HG03565 (cell line): ENCODE results near the gene LTBP4.
A peak's percentile ranks its signal among the peaks of the same experiment; 100 is the strongest.

Experiments used
- ATAC-seq: cut with Tn5 transposase; IDR thresholded peaks from one replicate; pipeline ENCODE4 v1.9.1; 2021; ENCODE audit warnings: mild to moderate bottlenecking, moderate library complexity; ENCODE audit not compliant: unreplicated experiment

LTBP4 gene

DNA sequence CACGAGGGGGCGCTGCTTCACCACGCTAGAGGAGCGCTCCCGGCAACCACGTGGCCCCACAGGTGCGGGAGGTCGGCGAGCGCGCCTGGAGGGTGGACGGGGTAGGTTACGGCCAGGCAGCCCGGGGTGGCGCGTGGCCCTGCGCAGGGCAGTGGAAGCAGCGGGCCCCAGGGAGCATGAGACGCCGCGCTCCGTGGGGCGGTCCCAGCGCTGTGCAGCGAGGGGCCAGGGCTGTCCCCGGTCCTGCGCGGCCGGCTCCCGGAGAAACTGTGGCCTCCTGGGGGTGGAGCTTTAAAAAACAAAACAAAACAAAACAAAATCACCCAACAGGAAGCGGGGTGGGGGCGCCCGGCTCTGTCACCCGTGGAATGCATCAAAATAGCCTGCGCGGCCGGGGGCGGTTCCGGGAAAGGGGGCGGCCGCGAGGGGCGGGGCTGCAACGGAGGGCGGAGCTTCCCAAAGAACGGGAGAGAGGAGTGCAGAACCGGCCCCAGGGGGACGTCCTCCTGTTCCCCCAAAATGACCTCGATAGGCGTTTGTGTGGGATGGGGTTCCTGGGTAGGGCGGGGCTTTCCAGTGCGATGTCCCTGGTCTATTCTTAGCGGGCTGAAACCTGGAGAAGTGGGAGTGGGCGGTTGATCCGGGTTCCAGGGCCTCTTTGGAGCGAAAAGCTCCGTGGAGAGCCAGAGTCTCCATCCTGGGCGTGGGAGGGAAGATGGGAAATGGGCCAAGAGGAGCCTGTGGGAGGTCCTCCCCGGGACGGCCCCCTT, 61.9 kb downstream of the LTBP4 start:
- ATAC-seq, result peak; percentile 82

DNA sequence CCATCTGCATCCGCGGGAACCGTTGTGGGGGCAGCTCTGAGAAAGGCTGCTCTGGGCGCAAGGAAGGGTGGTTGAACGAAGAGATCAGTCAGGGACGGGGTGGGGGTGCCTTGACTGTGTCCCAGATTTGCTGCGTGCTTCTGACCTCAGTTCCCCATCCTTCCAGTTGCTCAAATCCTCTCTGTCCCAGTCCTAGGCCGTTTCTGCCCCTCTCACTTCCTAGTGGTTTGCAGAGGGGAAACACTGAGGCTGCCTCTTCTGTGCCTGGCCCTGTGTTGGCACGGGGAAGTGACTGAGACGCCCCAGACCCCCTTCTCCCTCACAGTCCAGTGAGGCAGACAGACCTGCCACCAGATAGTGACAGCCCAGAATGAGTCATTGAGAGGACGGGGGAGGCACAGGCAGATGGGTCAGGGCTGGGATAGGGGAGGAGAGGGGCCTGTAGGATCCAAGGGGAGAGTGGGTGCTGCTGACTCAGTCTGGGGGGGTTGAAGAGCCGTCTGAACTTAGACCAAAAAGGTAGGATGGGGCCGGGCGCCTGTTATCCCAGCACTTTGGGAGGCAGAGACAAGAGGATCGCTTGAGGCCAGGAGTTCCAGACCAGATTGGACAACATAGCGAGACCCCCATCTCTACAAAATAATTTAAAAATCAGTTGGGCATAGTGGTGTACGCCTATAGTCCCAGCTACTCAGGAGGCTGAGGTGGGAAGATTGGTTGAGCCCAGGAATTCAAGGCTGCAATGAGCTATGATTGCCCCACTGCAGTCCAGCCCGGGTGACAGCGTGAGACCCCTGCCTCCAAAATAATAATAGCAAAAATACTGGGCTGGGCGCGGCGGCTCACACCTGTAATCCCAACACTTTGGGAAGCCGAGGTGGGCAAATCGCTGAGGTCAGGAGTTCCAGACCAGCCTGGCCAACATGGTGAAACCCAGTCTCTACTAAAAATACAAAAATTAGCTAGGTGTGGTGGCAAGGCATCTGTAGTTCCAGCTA, 62.8 kb downstream of the LTBP4 start:
- ATAC-seq, result no peak

DNA sequence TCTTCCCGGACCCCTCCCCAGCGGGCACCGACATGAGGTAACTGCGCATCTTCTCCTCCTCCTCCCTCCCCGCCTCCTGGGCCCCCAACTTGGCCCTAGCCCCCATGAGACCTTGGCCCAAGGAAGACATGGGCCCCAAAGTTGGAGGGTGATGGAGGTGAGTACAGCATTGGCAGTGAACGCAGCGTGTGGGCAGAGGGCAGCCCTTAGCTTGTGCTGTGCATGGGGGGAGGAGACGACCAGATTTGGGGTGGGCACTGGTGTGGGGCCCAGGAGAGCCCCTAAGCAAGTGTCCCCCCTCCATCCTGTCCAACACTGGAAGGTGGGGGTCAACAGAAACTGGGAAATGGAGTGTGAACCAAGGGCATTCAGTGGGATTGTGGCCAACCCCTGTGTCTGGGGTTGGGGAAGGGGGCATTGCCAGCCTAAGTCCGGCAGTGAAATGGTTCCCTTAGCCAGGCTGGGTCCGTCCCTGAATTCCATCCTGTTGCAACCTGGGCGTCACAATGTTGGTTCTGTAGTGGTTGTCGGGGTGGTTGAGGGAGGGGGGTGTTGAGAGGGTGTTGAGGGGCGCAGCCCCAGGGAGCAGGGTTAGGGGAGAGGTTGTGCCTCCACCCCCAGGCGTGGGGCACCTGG, 65.8 kb downstream of the LTBP4 start:
- no peak for ATAC-seq

DNA sequence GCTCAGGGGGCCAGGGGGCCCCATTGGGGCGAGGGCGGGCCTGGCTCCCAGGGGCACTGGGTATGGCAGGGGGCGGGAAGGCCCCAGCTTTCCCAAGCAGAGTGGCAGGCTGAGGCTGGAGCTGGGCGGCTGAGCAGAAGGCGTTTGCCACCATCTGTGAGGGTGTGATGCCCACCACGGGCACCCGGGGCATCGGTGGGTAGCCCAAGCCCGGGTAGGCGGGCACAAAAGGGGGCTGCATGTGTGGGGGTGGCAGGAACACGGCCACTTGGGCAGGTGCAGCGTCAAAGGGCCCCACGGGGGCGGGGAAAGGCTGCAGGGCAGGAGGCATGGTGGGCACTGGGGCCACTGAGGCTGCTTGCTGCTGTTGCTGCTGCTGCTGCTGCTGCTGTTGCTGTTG, 66.4 kb downstream of the LTBP4 start:
- ATAC-seq, result no peak

DNA sequence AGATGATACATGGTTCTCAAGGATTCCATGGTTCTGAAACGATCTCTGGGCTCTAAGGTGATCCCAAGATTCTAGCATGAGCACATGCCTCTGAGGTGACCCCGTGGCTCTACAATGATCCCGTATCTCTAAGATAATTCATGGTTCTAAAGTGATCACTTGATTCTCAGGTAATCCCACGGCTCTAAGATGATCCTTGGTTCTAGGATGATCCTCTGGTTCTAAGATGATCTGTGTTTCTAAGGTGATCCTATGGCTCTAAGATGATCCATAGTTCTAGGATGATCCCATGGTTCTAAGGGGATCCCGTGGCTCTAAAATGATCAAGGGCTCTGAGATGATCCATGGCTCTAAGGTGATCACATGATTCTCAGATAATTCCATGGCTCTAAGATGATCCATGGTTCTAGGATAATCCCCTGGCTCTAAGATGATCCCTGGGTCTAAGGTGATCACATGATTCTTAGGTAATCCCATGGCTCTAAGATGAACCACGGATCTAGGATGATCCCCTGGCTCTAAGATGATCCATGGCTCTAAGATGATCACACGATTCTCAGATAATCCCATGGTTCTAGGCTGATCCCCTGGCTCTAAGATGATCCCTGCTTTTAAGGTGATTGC, 67.9 kb downstream of the LTBP4 start:
- no peak for ATAC-seq

DNA sequence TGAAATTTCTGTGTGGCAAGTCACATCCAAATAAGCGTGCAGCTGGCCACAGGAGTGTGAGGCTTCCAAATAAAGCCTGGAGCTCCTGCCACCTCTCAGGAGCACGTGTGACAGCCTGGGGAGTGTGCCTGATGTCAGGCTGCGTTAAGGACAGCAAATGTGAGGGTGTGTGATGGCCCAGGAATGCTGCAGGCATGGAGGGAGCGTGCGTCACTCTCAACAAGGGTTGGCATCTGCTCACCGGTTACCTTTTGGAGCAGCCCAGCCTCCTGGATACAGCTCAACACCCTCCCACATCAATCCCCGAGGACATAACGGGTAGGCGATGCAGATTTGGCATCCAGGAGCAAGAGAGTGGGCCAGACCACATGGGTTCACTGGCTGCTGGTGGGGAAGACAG, 70.2 kb downstream of the LTBP4 start:
- ATAC-seq, result no peak

DNA sequence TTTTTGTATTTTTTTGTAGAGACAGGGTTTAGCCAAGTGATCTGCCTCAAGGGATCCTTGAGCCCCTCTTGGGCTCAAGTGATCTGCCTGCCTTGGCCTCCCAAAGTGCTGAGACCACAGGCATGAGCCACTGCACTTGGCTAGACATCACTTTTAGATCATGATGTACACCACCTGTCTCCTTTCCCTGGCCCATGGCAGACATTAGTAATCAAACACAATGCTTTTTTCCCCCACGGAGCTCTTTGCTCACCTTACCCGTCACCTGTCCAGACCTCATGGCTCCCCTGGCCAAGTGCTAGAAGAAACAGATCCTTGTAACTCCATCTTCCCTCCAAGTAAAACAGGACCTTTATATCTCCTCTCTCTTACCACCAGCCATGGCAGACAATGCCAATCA, 70.9 kb downstream of the LTBP4 start:
- no peak for ATAC-seq

DNA sequence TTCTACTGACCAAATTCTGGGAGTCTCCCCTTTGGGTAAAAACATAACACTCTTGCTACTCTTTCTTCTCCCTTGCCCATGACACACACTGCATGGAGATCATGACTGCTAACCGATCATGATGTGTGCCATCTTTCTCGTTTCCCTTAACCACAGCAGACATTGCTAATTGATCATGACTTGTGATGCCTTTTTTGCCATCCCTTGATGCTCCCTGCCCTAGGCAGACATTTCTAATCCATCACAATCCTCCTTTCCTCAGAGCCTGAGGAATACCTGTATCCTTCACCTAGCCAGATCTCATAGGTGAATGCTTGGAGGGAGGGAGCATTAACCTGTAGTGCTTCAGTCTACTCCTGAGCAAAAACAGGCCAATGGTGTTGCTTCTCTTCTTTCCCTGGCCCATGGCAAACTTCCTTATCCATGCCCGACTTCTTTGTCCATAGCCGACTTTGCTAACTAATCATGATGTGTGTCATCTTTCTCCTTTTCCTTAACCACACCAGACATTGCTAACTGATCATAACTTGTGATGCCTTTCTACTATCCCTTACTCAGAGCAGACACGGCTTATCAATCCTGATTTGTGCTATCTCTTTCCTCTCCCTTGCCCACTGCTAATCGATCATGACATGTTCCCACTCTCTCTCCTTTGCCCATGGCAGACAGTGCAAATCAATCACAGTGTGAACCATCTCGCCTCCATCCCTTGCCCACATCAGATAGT, 71.6 kb downstream of the LTBP4 start:
- ATAC-seq, result no peak

DNA sequence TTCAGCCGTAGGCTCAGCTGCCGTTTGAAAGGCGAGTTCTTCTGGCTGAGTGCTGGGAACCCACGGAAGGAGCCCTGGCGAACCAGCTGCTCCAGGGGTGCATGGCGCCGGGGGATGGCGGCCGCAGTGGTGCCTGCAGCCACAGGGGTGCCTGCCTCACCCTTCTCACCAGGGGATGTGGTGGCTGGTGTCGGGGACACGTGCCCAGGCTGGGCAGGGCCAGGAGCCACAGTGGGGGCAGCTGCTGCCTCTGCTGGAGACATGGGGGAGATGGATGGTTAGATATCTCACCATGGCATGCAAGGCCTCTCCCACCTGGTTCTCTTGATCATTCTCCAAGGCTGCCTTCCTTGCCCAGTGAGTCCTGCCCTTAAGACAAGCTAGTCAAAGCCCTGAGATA, 72.2 kb downstream of the LTBP4 start:
- no peak for ATAC-seq

DNA sequence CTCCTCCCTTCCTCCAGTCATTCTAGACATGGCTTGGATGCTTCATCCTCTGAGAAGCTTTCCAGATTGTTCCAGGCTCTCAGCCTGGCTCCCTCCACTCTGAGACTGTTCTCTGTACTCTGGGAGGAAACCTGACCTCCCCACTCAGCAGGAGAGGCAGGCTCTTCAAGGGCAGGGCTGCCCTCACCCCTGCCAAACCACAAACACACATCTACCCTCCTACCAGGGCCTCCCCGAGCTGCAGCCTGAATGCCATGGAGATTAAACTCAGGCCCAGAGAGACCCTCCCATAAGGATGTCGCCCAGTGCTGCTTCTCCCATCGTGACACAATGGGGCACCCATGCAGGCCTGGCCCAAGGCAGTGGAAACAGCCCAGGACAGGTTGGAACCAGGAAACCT, 73.1 kb downstream of the LTBP4 start:
- no peak for ATAC-seq

DNA sequence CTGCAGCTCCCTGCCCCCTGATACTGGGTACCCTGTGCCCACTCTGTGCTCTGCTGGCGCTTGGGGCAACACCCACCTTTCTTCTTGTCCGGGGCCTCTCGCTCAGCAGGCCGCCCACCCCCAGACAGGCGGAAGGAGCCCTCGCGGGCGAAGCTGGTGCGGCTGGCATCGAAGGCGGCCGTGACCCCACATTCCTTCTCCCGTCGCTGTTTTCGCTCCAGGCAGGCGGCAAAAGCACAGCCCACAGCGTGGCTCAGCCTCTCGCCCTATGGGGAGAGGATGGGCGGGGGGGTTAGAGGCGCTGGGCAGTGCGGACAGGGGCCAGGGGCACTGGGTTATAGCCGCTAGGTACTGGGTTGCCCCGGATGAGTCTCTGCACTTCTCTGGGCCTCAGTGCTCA, 76.0 kb downstream of the LTBP4 start:
- ATAC-seq, result no peak
